Measurements from ENCODE around the gene MGST3. TPM values are rescaled to one million over a fixed set of nuclear protein-coding genes. Genes with fewer than 3 reads are reported as not detected.

MGST3 gene
- total and polyA plus RNA-seq, 4 donors, result 141 to 351 (median 176) TPM

GRCh38 chr1:165647517-165647916 is 16.5 kb downstream of the MGST3 start:
- Histone ChIP-seq H3K27me3 (ENCODE audit: control insufficient read depth in 3 of 3, insufficient read depth in 3 of 3, low read length in 2 of 3) (no peaks in the 10 kb centered on the region), H3K9me3 (ENCODE audit: control insufficient read depth in 4 of 4, insufficient read depth in 3 of 4, low read length in 3 of 4) (no peaks in the 10 kb centered on the region), H3K4me1 (ENCODE audit: control insufficient read depth in 5 of 5, insufficient read depth in 5 of 5, low read length in 5 of 5) (peaks cover under 1 to 15% (median 3%) of the 10 kb centered on the region in 5 donors), H3K27ac (ENCODE audit: low read depth in 1 of 2, low read length in 1 of 2) (no peak overlapping the region), H3K36me3 (ENCODE audit: control insufficient read depth in 4 of 4, insufficient read depth in 4 of 4, low read length in 4 of 4) (peaks cover 5 to 14% (median 6%) of the 10 kb centered on the region in 4 donors), H3K9ac (ENCODE audit: insufficient read depth in 1 of 2, low read length in 2 of 2) (no peak overlapping the region), H3K4me3 (no peak overlapping the region)
- DNase-seq (no peak), ATAC-seq (ENCODE audit: insufficient read depth, low FRiP score) (no peak)
- TF ChIP-seq CTCF (IDR thresholded peaks at IDR 0.05; ENCODE audit: control extremely low read depth, extremely low read depth), result no peak

- H3K36me3 ChIP-seq (ENCODE audit: control insufficient read depth in 4 of 4, insufficient read depth in 4 of 4, low read length in 4 of 4), result peaks cover 5 to 16% (median 9%) of the 10 kb centered on the region in 4 donors
- H3K4me1 ChIP-seq (ENCODE audit: control insufficient read depth in 5 of 5, insufficient read depth in 5 of 5, low read length in 5 of 5), result peaks cover 0 to 15% (median 3%) of the 10 kb centered on the region in 5 donors
- no peak overlapping the region for H3K27ac ChIP-seq (ENCODE audit: low read depth in 1 of 2, low read length in 1 of 2)
- H3K27me3 ChIP-seq (ENCODE audit: control insufficient read depth in 3 of 3, insufficient read depth in 3 of 3, low read length in 2 of 3), result no peaks in the 10 kb centered on the region
- no peak for ATAC-seq (ENCODE audit: insufficient read depth, low FRiP score)
- no peaks in the 10 kb centered on the region for H3K9me3 ChIP-seq (ENCODE audit: control insufficient read depth in 4 of 4, insufficient read depth in 3 of 4, low read length in 3 of 4)
- TF ChIP-seq CTCF (IDR thresholded peaks at IDR 0.05; ENCODE audit: control extremely low read depth, extremely low read depth), result no peak
- no peak overlapping the region for H3K9ac ChIP-seq (ENCODE audit: insufficient read depth in 1 of 2, low read length in 2 of 2)
- no peak overlapping the region for H3K4me3 ChIP-seq
- WGBS, 2 donors, result 84 to 89% methylated on average over 4 of the region's 4 CpGs
- DNase-seq, result no peak
Measured at GRCh38 chr1:165647970-165648369, 16.9 kb downstream of the MGST3 start.

DNA sequence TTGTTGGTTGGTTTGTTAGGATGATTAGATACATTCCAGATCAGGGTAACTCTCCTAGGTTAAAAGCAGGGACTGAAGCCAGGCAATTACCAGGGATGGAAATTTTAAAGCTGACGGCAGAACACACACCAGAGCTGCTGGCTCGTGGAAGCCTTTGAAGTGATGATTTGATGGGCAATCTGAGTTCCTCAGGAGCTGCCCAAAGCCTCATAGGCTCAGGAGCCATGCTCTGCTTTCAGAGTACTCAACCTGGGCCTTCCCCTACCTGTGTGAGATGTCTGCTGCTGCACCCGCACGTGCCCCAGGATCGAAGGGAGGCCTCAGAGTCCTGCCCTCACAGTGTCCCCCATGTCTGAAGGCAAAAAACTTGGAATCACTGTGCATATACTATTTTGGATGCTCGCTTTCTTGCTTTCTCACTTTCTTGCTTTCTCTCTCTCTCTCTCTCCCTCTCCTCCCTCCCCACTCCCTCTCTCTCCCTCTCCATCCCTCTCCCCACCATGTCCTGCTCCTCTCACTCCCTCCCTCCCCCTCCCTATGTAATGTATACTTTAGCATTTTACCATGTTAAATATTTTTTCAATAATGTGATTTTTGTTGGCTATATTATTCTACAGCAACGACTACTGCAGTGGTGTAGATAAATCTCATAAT is 18.0 kb downstream of the MGST3 start:
- ATAC-seq (ENCODE audit: insufficient read depth, low FRiP score) (no peak), DNase-seq (no peak)
- Histone ChIP-seq H3K36me3 (ENCODE audit: control insufficient read depth in 4 of 4, insufficient read depth in 4 of 4, low read length in 4 of 4) (peaks cover 8 to 21% (median 15%) of the 10 kb centered on the region in 4 donors), H3K4me1 (ENCODE audit: control insufficient read depth in 5 of 5, insufficient read depth in 5 of 5, low read length in 5 of 5) (peaks cover 0 to 15% (median 3%) of the 10 kb centered on the region in 5 donors), H3K27me3 (ENCODE audit: control insufficient read depth in 3 of 3, insufficient read depth in 3 of 3, low read length in 2 of 3) (no peaks in the 10 kb centered on the region), H3K9me3 (ENCODE audit: control insufficient read depth in 4 of 4, insufficient read depth in 3 of 4, low read length in 3 of 4) (no peaks in the 10 kb centered on the region), H3K27ac (ENCODE audit: low read depth in 1 of 2, low read length in 1 of 2) (no peak overlapping the region), H3K9ac (ENCODE audit: insufficient read depth in 1 of 2, low read length in 2 of 2) (no peak overlapping the region), H3K4me3 (no peak overlapping the region)
- TF ChIP-seq CTCF (IDR thresholded peaks at IDR 0.05; ENCODE audit: control extremely low read depth, extremely low read depth), result no peak
- 92 to 93% methylated on average over 7 of the region's 7 CpGs for WGBS, 2 donors
